Mucosa of rectum (tissue), 2 donors: ENCODE data around the gene JAG1.

ENCODE experiments used
- H3K27ac ChIP-seq, 2 donors: one replicate each; pipeline ENCODE4 v1.7.0; 2013; ENCODE audit warnings: inconsistent platforms in 2 of 2, low read depth in 2 of 2, low read length in 2 of 2
- H3K27me3 ChIP-seq, 2 donors: one replicate each; pipeline ENCODE4 v1.7.0; 2013; ENCODE audit warnings: low read length in 2 of 2; ENCODE audit not compliant: control insufficient read depth in 2 of 2, insufficient read depth in 2 of 2
- H3K36me3 ChIP-seq, 2 donors: one replicate each; pipeline ENCODE4 v1.7.0; 2013; ENCODE audit warnings: low read length in 2 of 2; ENCODE audit not compliant: control insufficient read depth in 2 of 2, insufficient read depth in 2 of 2
- H3K4me1 ChIP-seq, 2 donors: one replicate each; pipeline ENCODE4 v1.7.0; 2013; ENCODE audit warnings: low read length in 2 of 2, mild to moderate bottlenecking in 1 of 2; ENCODE audit not compliant: control insufficient read depth in 2 of 2, insufficient read depth in 2 of 2
- H3K4me3 ChIP-seq, 2 donors: one replicate each; pipeline ENCODE4 v1.7.0; 2013; ENCODE audit warnings: low read length in 2 of 2
- H3K9ac ChIP-seq, 2 donors: one replicate each; pipeline ENCODE4 v1.7.0; 2013; ENCODE audit warnings: low read length in 2 of 2, low read depth in 1 of 2, mild to moderate bottlenecking in 1 of 2
- H3K9me3 ChIP-seq, 2 donors: one replicate each; pipeline ENCODE4 v1.7.0; 2013; ENCODE audit warnings: low read length in 2 of 2; ENCODE audit not compliant: control insufficient read depth in 2 of 2
- donor health status: healthy.
- donor health status: Normal muscosa, but diverticular disease.

JAG1 gene

DNA sequence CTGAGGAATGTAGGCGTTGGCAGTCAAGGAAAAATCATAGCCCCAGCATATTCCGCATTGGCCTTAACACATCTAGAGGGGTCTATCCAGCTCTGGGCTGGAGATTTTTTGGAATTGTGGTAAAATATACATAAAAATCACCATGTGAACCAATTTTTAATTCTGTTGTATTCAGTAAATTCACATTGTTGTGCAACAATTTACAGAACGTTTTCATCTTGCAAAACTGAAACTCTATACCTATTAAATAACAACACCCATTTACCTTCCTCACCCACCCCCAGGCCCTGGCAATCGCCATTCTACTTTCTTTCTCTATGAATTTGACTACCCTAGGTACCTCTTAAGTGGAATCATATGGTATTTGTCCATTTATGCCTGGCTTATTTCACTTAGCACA, 6.8 kb upstream of the JAG1 start:
- Histone ChIP-seq H3K9me3 (no peaks in the 10 kb centered on the region), H3K27me3 (no peaks in the 10 kb centered on the region), H3K4me3 (no peak overlapping the region)

DNA sequence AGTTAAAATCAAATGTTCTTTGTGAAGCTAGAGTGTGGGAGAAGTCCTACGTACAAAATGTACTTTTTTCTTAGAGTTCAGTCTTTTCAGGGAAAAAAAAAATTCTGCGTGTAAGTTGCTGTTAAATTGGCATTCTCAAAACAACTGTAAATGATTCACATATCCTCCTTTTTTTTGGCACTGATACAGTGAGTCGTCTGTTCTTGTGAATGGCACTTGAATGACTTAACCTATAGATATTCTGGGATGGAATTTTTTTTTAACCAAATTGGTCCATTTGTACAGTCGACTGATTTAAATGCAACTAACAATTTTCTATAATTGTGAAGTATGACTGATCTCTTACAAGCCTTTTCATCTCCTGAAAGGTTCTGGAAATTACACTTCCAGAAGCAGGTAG, 5.5 kb upstream of the JAG1 start:
- Histone ChIP-seq H3K36me3 (no peaks in the 10 kb centered on the region), H3K9me3 (no peaks in the 10 kb centered on the region), H3K27me3 (no peaks in the 10 kb centered on the region), H3K27ac (no peak overlapping the region), H3K9ac (no peak overlapping the region), H3K4me3 (no peak overlapping the region), H3K4me1 (peaks cover 8 to 12% of the 10 kb centered on the region in 2 donors)

More for the DNA sequence above, 6.8 kb upstream of the JAG1 start:
- Histone ChIP-seq H3K4me1 (peaks cover under 1 to 6% of the 10 kb centered on the region in 2 donors), H3K27ac (no peak overlapping the region), H3K9ac (no peak overlapping the region), H3K36me3 (no peaks in the 10 kb centered on the region)

DNA sequence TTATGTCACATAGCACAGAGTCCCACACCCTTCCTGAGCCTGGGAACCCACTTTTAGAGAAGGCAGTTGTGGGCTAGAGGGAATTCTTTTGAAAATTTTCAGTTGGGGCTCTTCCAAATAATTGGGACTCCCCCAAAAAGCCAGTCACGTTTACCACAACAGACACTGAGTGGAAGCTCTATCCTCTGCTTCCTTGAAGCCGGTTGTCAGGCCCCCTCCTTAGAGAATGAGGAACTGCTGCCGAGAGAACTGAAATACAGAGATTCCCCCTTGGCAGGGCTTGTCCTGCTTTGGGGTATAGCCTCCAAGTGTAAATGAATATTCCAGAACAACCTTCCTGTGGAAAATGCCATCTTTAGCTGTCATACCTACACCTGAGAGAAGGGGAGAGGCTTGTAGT, 2.7 kb upstream of the JAG1 start:
- H3K9me3 ChIP-seq, result no peaks in the 10 kb centered on the region
- peaks cover 7 to 10% of the 10 kb centered on the region in 2 donors for H3K4me1 ChIP-seq
- no peak overlapping the region for H3K4me3 ChIP-seq
- H3K27ac ChIP-seq, result no peak overlapping the region
- H3K9ac ChIP-seq, result no peak overlapping the region
- H3K27me3 ChIP-seq, result no peaks in the 10 kb centered on the region
- H3K36me3 ChIP-seq, result no peaks in the 10 kb centered on the region

DNA sequence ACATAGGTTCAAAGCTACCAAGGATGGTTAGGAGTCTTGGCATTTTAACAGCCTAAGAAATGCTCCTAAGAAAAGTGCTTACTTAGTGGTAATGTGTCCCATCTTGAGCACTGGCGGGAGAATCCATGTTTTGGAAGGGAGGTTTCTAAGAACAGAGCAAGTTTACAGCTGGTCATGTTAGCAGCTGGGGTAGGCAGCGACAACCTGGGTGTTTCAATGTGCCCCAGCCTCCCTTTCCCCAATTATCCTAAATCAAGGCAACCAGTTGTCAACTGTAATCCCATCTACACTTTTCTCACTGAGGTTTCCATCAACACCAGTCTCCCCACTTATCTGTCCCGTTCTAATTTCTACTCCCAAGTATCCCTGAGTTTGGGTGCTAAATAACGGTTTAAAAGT, 1.6 kb upstream of the JAG1 start:
- peak overlapping the region in 1 of 2 donors; percentile 92 for H3K9ac ChIP-seq
- H3K4me3 ChIP-seq, result peak overlapping the region; percentile 87 to 93
- H3K36me3 ChIP-seq, result peaks cover 0 to 5% of the 10 kb centered on the region in 2 donors
- H3K9me3 ChIP-seq, result no peaks in the 10 kb centered on the region
- no peaks in the 10 kb centered on the region for H3K27me3 ChIP-seq
- peaks cover 12 to 13% of the 10 kb centered on the region in 2 donors for H3K4me1 ChIP-seq
- H3K27ac ChIP-seq, result peak overlapping the region; percentile 97 to 98

DNA sequence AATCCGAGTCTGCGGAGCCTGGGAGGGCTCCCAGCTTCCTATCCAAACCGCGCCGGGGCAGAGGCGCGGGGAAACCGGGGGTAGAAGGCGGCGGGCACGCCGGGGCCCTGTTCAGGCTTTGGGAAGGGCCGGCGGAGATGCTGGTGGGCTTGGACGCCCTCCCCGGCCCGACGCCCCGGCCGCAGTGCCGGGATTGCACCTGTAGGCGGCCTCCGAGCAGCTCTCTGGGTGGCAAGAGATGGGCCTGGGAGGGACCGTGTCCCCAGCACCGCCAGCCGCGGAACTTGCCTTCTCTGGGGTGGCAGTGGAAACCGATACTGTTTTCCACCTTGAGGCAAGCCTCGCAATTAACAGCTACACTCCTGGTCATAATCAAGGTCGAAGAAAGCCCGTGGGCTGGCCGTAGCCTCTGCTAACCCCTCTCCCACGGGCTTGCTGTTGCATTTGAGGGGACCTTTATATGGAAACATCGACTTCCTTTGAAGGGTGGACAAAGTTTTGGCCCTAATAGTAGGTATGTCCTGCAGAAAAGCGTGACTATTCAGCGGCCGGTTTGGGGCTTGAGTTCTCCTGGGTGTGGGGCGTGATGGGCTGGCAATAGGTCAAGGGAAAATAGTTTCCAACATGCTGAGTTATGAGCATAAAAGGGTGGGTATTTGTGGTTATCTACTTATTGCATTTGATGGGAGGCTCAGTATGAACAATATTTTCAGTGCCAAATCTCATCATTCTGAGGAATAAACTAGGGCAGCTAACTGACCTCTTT, 1.1 kb upstream of the JAG1 start:
- Histone ChIP-seq H3K27me3 (no peaks in the 10 kb centered on the region), H3K4me1 (peaks cover 13 to 16% of the 10 kb centered on the region in 2 donors), H3K4me3 (peak overlapping the region; percentile 87 to 93), H3K9me3 (no peaks in the 10 kb centered on the region), H3K27ac (peak overlapping the region; percentile 97 to 98), H3K9ac (peak overlapping the region; percentile 86 to 92), H3K36me3 (peaks cover 0 to 6% of the 10 kb centered on the region in 2 donors)

DNA sequence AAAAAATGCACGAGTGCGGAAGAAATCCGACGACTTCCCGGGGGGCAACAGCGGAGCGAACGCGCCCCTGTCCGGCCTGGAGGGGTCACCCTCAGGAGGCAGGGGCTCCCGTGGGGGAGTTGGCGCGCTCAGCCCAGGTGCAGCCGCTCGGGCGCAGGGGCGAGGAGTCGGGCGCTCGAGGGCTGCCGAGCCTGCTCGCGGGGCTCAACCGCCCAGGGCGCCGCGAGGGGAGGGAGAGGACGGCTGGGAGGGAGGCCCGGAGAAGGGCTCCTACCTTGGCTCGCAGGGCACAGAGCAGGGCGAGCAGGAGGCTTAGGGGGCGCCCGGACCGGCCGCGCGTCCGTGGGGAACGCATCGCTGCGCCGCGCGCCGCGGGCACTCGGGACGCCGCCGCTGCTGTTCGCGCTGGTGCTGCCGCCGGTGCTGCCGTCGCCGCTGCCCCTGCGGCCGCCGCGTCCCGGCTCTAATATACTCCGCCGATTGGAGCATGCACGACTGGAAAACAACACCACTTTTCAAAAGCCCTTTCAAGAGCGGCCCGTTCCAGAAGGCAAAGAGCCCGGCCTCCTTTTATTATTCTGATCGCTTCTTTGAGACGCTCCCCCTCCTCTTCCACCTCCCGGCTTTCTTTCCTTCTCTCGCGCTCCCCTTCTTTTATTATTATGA, 490 bp downstream of the JAG1 start:
- Histone ChIP-seq H3K9me3 (no peaks in the 10 kb centered on the region), H3K36me3 (peaks cover 3 to 17% of the 10 kb centered on the region in 2 donors), H3K4me3 (peak overlapping the region; percentile 87 to 93), H3K27me3 (no peaks in the 10 kb centered on the region), H3K9ac (peak overlapping the region; percentile 92 to 96), H3K27ac (peak overlapping the region; percentile 97 to 98), H3K4me1 (peaks cover 16 to 21% of the 10 kb centered on the region in 2 donors)

DNA sequence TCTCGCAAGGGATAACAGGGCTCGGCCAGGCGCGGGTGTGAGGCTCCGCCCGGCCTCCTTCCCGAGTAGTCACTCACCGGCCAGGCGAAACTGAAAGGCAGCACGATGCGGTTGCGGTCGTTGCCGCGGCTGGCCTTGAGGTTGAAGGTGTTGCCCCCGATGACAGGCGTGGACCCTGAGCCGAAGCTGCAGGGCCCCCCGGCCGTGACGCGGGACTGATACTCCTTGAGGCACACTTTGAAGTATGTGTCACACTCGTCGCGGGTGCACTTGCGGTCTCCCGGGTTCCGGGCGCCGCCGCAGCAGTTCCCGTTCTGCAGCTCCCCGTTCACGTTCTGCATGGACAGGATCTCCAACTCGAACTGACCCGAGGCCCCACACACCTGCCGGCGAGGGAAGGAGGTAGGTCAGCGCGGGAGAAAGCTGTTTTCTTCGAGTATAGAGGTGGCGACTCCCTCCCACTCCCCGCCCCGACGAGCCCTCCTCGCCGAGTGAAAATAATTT, 1.1 kb downstream of the JAG1 start:
- peaks cover 7 to 23% of the 10 kb centered on the region in 2 donors for H3K36me3 ChIP-seq
- H3K4me3 ChIP-seq, result peak overlapping the region; percentile 87 to 93
- peak overlapping the region; percentile 92 to 96 for H3K9ac ChIP-seq
- H3K27ac ChIP-seq, result peak overlapping the region; percentile 97 to 98
- H3K9me3 ChIP-seq, result no peaks in the 10 kb centered on the region
- no peaks in the 10 kb centered on the region for H3K27me3 ChIP-seq
- peaks cover 18 to 21% of the 10 kb centered on the region in 2 donors for H3K4me1 ChIP-seq

DNA sequence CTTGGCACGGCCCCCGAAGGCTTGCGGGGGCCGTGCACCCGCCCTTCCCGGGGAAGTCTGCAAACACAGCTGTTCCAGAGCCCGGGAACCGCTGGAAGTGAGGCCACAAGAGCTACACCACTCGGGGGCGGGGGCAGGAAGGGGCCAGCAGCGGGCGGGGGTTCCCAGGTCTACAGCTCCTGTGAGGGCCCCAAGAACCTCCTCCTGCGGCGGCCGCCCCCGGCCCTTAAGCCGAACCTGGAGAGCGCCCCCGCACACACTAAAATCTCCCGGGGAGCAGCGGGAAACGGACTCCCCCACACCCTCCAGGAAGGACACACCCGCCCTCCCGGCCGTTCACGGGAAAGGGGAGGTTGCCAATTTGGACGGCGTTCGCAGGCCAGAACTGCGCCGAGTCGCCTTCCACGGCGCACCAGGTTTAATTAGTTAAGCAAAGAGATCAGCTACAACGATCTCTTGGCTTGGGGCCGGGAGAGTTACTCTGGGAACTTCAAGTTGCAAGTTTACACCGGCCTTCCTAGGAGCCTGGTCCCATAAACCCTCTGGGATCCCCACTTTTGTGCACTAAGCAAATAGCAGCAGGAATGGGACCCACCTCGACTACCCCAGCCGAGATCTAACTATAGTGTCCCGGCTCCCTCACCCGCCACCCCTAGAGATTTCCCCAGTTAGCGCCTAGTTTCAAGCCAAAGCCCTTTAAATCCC, 1.7 kb downstream of the JAG1 start:
- Histone ChIP-seq H3K4me1 (peaks cover 21 to 23% of the 10 kb centered on the region in 2 donors), H3K4me3 (peak overlapping the region; percentile 87 to 93), H3K9me3 (no peaks in the 10 kb centered on the region), H3K9ac (peak overlapping the region; percentile 92 to 96), H3K36me3 (peaks cover 13 to 29% of the 10 kb centered on the region in 2 donors), H3K27ac (peak overlapping the region; percentile 97 to 98), H3K27me3 (no peaks in the 10 kb centered on the region)

DNA sequence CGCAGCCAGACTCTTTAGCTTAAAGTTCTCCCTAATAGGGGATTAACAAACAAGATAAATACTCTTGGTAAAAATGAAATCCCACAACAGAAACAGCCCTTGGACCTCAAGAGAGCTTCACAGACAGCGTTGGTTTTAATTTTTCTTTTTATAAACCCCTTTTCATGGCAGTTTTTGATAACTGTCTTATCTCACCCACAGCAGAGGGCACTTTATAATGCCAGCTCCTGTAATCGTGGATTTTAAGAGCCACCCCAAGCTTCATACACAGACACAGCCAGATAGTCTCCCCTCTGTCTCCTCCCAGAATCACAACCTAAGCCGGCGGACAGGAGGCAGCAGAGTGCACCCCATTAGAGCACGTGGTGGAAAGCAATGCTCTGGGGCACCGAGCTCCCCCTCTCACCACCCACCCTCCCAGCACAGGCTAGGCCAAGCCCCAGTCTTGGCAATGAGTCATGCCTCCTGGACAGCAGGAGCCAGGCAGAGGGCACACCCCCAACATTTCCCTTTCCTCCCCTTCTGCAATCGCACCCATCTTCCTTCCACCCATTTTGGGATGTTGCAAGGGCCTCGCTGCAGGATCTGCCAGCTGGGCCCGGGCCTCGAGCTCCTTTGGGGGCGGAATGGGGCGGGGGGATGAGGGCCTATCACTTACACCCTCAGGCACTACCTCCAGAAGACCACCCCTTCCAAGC, 2.4 kb downstream of the JAG1 start:
- Histone ChIP-seq H3K27ac (peak overlapping the region; percentile 97 to 98), H3K4me3 (peak overlapping the region; percentile 87 to 93), H3K4me1 (peaks cover 25 to 26% of the 10 kb centered on the region in 2 donors), H3K9ac (peak overlapping the region; percentile 64 to 92), H3K9me3 (no peaks in the 10 kb centered on the region), H3K27me3 (no peaks in the 10 kb centered on the region), H3K36me3 (peaks cover 18 to 33% of the 10 kb centered on the region in 2 donors)
